WERI-Rb-1 (cell line): Measurements from ENCODE around the gene C10orf67.
"Not testable (repeated sequence)": the region's sequence is repeated elsewhere in the genome, so short reads cannot be mapped to it uniquely, and the experiment has no call there.

Experiments used
- DNase-seq: peaks from one replicate; pipeline ENCODE4 v3.0.0-alpha.2; 2020
- H3K27ac ChIP-seq: fragments of 250-450 bp; sonication (Bioruptor Pico); 2 replicates; pipeline ENCODE4 v1.5.1; 2020; ENCODE audit warnings: mild to moderate bottlenecking, moderate library complexity
- H3K27me3 ChIP-seq: fragments of 250-450 bp; sonication (Bioruptor Pico); 2 replicates; pipeline ENCODE4 v1.5.1; 2021; ENCODE audit warnings: mild to moderate bottlenecking, low read depth, moderate library complexity; ENCODE audit not compliant: insufficient read depth, severe bottlenecking
- H3K36me3 ChIP-seq: fragments of 250-450 bp; sonication (Bioruptor Pico); 2 replicates; pipeline ENCODE4 v1.5.1; 2020; ENCODE audit warnings: mild to moderate bottlenecking, moderate library complexity
- H3K4me3 ChIP-seq: 2 replicates; pipeline ENCODE4 v1.5.1; 2011; ENCODE audit warnings: low read depth, mild to moderate bottlenecking, control low read depth, low read length
- H3K9me3 ChIP-seq: fragments of 250-450 bp; sonication (Bioruptor Pico); 2 replicates; pipeline ENCODE4 v1.5.1; 2021; ENCODE audit warnings: mild to moderate bottlenecking, moderate library complexity; ENCODE audit not compliant: severe bottlenecking
- TF ChIP-seq, protein P1 (sequence below): IDR thresholded peaks from 2 replicates; pipeline ENCODE4 v1.5.1; 2011; ENCODE audit warnings: low read depth, mild to moderate bottlenecking, control low read depth, inconsistent platforms, low read length

Gene C10orf67

DNA sequence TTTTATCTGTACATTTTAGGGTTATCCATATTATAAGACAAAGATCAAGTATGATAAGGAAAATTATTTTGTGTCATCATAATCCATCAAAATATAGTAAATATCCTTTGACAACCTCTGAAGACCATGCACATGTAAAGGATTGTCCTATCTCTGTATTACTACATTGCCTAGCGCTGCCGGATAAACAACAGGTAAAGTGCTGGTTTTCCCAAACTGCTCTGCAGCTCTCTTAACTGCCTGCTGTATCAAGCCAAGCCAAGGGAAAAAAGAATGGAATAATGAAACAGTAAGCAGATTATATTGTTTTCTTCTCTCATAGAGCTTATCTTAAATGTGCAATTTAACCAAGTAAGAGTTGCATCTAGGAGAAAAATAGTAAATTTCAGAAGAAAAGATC is 81.7 kb downstream of the C10orf67 start:
- H3K36me3 ChIP-seq = no peaks in the 10 kb centered on the region
- no peak for DNase-seq
- H3K27ac ChIP-seq = no peak overlapping the region
- TF ChIP-seq, protein P1, sequence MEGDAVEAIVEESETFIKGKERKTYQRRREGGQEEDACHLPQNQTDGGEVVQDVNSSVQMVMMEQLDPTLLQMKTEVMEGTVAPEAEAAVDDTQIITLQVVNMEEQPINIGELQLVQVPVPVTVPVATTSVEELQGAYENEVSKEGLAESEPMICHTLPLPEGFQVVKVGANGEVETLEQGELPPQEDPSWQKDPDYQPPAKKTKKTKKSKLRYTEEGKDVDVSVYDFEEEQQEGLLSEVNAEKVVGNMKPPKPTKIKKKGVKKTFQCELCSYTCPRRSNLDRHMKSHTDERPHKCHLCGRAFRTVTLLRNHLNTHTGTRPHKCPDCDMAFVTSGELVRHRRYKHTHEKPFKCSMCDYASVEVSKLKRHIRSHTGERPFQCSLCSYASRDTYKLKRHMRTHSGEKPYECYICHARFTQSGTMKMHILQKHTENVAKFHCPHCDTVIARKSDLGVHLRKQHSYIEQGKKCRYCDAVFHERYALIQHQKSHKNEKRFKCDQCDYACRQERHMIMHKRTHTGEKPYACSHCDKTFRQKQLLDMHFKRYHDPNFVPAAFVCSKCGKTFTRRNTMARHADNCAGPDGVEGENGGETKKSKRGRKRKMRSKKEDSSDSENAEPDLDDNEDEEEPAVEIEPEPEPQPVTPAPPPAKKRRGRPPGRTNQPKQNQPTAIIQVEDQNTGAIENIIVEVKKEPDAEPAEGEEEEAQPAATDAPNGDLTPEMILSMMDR = no peak
- no peak overlapping the region for H3K4me3 ChIP-seq
- no peaks in the 10 kb centered on the region for H3K27me3 ChIP-seq
- H3K9me3 ChIP-seq = no peaks in the 10 kb centered on the region

DNA sequence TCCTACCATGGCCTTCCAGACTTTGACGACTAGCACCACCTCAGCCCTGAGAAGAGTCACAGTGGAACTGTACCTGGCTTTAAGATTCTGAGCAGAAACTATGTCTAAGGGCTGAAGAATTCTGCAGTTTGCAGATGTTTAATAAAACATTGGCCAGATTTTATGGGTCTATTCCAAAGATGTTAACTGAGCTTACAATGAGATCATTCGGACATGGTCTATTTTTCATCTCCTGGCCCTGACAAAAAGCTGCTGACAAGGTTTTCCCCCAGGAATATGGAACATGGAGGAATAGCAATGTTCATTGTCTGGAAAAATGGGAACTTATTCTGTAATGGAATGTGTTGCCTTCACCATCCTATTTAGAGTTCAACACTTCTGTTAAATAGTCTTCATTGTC is 86.1 kb downstream of the C10orf67 start:
- no peaks in the 10 kb centered on the region for H3K9me3 ChIP-seq
- no peaks in the 10 kb centered on the region for H3K36me3 ChIP-seq
- no peaks in the 10 kb centered on the region for H3K27me3 ChIP-seq
- TF ChIP-seq, protein P1 = no peak
- no peak for DNase-seq
- H3K4me3 ChIP-seq = no peak overlapping the region
- no peak overlapping the region for H3K27ac ChIP-seq

DNA sequence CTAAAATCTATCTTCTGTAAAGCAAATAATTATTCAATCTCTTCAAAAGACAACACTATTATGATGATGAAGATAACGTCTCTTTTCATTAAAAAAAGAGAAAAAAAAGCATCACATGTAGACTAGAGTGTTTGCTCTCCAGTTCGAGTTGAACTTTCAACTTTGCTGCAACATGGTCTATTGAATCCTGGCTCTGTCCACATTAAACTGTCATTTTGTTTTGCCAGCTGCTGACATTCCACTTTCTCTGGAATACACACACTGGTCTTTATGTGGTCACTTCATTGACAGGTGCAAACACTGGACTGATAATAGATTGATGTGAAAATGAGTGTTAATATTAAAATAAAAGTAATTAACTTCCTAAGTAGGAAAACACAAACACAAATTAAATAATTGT is 90.8 kb downstream of the C10orf67 start:
- H3K36me3 ChIP-seq = no peaks in the 10 kb centered on the region
- H3K4me3 ChIP-seq = no peak overlapping the region
- DNase-seq = no peak
- no peak overlapping the region for H3K27ac ChIP-seq
- H3K27me3 ChIP-seq = no peaks in the 10 kb centered on the region
- H3K9me3 ChIP-seq = no peaks in the 10 kb centered on the region
- TF ChIP-seq, protein P1 = no peak

DNA sequence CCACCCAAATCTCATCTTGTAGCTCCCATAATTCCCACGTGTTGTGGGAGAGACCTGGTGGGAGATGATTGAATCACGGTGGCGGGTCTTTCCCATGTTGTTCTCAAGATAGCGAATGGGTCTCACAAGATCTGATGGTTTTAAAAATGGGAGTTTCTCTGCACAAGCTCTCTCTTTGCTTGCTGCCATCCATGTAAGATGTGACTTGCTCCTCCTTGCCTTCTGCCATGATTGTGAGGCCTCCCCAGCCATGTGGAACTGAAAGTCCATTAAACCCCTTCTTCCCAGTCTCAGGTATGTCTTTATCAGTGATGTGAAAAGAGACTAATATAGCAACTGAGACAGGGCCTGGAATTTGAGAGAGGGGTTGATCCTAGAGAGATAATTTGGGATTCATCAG is 91.7 kb downstream of the C10orf67 start:
- H3K36me3 ChIP-seq, H3K27me3 ChIP-seq, DNase-seq, H3K27ac ChIP-seq, H3K4me3 ChIP-seq, H3K9me3 ChIP-seq: not testable (repeated sequence)

DNA sequence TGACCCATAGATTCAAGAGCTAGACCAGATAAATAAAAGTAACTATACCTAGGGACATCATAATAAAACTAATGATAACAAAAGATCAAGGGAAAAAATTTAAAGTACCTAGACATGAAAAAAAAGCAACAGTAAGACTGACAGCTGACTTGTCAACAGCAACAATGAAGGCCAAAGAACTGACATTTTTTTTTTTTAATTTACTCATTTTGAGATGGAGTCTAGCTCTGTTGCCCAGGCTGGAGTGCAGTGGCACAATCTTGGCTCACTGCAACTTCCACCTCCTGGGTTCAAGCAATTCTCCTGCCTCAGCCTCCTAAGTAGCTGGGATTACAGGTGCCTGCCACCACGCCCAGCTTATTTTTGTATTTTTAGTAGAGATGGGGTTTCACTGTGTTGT is 102.8 kb downstream of the C10orf67 start:
- not testable (repeated sequence) for H3K9me3 ChIP-seq, H3K4me3 ChIP-seq, H3K27ac ChIP-seq, H3K27me3 ChIP-seq, H3K36me3 ChIP-seq, DNase-seq

DNA sequence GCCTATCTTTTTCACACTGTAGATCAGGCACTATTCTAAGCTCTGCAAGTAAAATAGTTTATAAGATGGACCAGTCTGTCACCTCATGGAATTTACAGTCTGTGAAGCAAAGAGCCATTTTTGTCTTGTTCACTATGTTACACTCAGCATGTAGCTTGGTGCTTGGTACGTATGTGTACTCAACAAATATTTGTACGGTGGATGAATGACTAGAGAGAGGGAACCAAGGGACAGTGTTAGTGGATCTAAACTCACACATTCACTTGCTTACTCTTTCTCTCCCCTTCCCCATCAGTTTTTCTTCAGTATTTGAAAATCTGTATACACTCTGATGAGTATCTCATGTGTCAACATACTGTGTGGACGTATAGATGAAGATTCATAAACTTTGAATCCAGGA is 106.6 kb downstream of the C10orf67 start:
- Histone ChIP-seq H3K9me3 (no peaks in the 10 kb centered on the region), H3K4me3 (no peak overlapping the region), H3K27me3 (no peaks in the 10 kb centered on the region), H3K27ac (no peak overlapping the region), H3K36me3 (no peaks in the 10 kb centered on the region)
- TF ChIP-seq, protein P1 = no peak
- DNase-seq = no peak

DNA sequence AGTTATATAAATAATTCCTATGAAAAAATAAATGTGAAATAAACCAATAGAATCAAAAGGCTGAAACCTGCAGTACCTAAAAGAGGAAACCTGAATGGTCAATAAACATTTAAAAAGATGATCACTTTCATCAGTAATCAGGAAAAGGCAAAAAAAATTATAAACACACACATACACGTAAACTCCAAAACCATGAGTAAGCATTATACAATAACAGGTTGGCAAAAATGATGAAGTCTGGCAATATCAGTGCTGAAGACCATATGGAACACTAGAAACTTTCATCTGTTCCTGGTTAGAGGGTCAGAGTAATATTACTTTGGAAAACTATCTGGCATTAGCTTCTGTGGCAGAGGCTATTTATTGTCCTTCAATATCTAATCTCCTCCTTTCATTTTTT is 114.0 kb downstream of the C10orf67 start:
- Histone ChIP-seq H3K27me3 (no peaks in the 10 kb centered on the region), H3K36me3 (no peaks in the 10 kb centered on the region), H3K27ac (no peak overlapping the region), H3K4me3 (no peak overlapping the region), H3K9me3 (no peaks in the 10 kb centered on the region)
- TF ChIP-seq, protein P1 = no peak
- DNase-seq = no peak
